PC-3 (cell line): ENCODE data around the gene ARMC3. TPM values are rescaled to one million over a fixed set of nuclear protein-coding genes. Genes with fewer than 3 reads are reported as not detected.

Experiments
- ATAC-seq: fragments of 200-7000 bp; cut with Tn5 transposase; 2 replicates; pipeline ENCODE4 v1.9.1; 2020; ENCODE audit warnings: mild to moderate bottlenecking, moderate library complexity
- BruUV-seq: library from RNA; stranded (reverse); fragments of 400-500 nt; replicated peaks from 2 replicates; lab custom pipeline; 2021; lab: Mats Ljungman, UMichigan
- CTCF ChIA-PET: fragments of 300-600 bp; sonication (Branson Sonifier 250); formaldehyde crosslinking; loops from one replicate; lab custom pipeline; 2022; ENCODE audit warnings: antibody characterized with exemption; lab: Charles Lee
- POLR2A ChIA-PET: fragments of 300-600 bp; sonication (Branson Sonifier 250); formaldehyde crosslinking; loops from one replicate; lab custom pipeline; 2022; ENCODE audit warnings: antibody characterized with exemption; ENCODE audit not compliant: unreplicated experiment; lab: Charles Lee
- DNase-seq: peaks from one replicate; pipeline ENCODE4 v3.0.0-alpha.2; 2015
- H2AFZ ChIP-seq: fragments of 300-600 bp; sonication (generic); 2 replicates; pipeline ENCODE4 v1.6.0; 2016; ENCODE audit warnings: antibody characterized with exemption, low read length
- H3F3A ChIP-seq: fragments of 300-600 bp; sonication (generic); one replicate; pipeline ENCODE4 v1.6.0; 2017; ENCODE audit warnings: antibody characterized with exemption, low read length, control low read depth, mild to moderate bottlenecking; ENCODE audit not compliant: unreplicated experiment
- H3K27ac ChIP-seq: fragments of 300-600 bp; sonication (generic); 2 replicates; pipeline ENCODE4 v1.5.1; 2016; ENCODE audit warnings: mild to moderate bottlenecking, low read length
- H3K27me3 ChIP-seq: fragments of 300-600 bp; sonication (generic); 2 replicates; pipeline ENCODE4 v1.6.1; 2016; ENCODE audit warnings: low read length, mixed read lengths
- H3K36me3 ChIP-seq: fragments of 300-600 bp; sonication (generic); 2 replicates; pipeline ENCODE4 v1.6.1; 2016; ENCODE audit warnings: low read depth, mixed run types, low read length, mixed read lengths
- H3K4me1 ChIP-seq: fragments of 300-600 bp; sonication (generic); 2 replicates; pipeline ENCODE4 v1.5.1; 2016; ENCODE audit warnings: low read length; ENCODE audit not compliant: insufficient read depth
- H3K4me2 ChIP-seq: fragments of 300-600 bp; sonication (generic); 2 replicates; pipeline ENCODE4 v1.6.0; 2016; ENCODE audit warnings: low read length
- H3K4me3 ChIP-seq: fragments of 300-600 bp; sonication (generic); 2 replicates; pipeline ENCODE4 v1.5.1; 2016; ENCODE audit warnings: mild to moderate bottlenecking, low read length, mixed read lengths
- H3K79me2 ChIP-seq: fragments of 300-600 bp; sonication (generic); 2 replicates; pipeline ENCODE4 v1.6.1; 2017; ENCODE audit warnings: low read length, mixed read lengths
- H3K9ac ChIP-seq: fragments of 300-600 bp; sonication (generic); 2 replicates; pipeline ENCODE4 v1.6.0; 2016; ENCODE audit warnings: mild to moderate bottlenecking, low read length
- H3K9me2 ChIP-seq: fragments of 300-600 bp; sonication (generic); replicated peaks from 2 replicates; pipeline ENCODE4 v1.6.1; 2016; ENCODE audit warnings: mixed run types, low read length, mixed read lengths
- H3K9me3 ChIP-seq: fragments of 300-600 bp; sonication (generic); 2 replicates; pipeline ENCODE4 v1.6.1; 2016; ENCODE audit warnings: low read length, mixed read lengths
- H4K20me1 ChIP-seq: fragments of 300-600 bp; sonication (generic); 2 replicates; pipeline ENCODE4 v1.6.1; 2016; ENCODE audit warnings: low read length, mixed read lengths
- EZH2 ChIP-seq: fragments of 300-600 bp; sonication (generic); IDR thresholded peaks from one replicate; pipeline ENCODE4 v1.6.1; 2017; ENCODE audit warnings: antibody characterized with exemption, mild to moderate bottlenecking, low read length; ENCODE audit not compliant: unreplicated experiment
- EZH2phosphoT487 ChIP-seq: fragments of 300-600 bp; sonication (generic); IDR thresholded peaks from 2 replicates; pipeline ENCODE4 v1.6.1; 2018; ENCODE audit warnings: mild to moderate bottlenecking, antibody characterized with exemption, low read length, borderline replicate concordance
- intact Hi-C: fragments of 100-400 bp; cut with micrococcal nuclease; formaldehyde crosslinking; loops from 2 replicates; pipeline ENCODE4 v1.9.0; 2023
- total RNA-seq: library from RNA; depleted of rRNA; stranded (reverse); fragments of >200 nt; gene quantifications from 2 replicates; pipeline ENCODE4 v1.2.3, GENCODE V29; 2014
- TF ChIP-seq, protein P1 (sequence below): fragments of 300-600 bp; sonication (generic); conservative IDR thresholded peaks from 2 replicates; pipeline ENCODE4 v1.5.1; 2017; ENCODE audit warnings: antibody characterized with exemption, low read depth, mild to moderate bottlenecking, low read length

Gene ARMC3
- total RNA-seq, 1 experiment from 2014 or later, result 0.18 TPM

DNA sequence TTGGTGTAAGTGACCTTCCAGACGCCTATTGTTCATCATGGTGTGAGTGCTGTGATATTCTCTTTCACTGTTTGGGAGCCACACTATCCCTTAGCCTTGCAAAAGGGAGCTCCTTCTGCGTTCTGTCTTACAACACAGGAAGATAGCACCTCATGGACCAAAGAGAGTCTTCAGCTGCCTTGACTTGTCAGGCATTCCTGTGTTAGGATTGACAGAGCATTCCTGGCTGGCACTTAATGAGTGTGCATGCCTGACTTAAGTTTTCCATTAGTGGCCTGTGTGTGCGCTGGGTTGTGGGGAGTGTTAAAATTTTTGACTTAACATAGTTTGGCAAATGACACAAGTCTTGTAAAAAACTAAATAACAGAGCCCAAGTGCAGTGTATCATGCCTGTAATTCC is 145.7 kb downstream of the ARMC3 start:
- TF ChIP-seq EZH2, result no peak
- no peak for TF ChIP-seq EZH2phosphoT487
- TF ChIP-seq, protein P1, sequence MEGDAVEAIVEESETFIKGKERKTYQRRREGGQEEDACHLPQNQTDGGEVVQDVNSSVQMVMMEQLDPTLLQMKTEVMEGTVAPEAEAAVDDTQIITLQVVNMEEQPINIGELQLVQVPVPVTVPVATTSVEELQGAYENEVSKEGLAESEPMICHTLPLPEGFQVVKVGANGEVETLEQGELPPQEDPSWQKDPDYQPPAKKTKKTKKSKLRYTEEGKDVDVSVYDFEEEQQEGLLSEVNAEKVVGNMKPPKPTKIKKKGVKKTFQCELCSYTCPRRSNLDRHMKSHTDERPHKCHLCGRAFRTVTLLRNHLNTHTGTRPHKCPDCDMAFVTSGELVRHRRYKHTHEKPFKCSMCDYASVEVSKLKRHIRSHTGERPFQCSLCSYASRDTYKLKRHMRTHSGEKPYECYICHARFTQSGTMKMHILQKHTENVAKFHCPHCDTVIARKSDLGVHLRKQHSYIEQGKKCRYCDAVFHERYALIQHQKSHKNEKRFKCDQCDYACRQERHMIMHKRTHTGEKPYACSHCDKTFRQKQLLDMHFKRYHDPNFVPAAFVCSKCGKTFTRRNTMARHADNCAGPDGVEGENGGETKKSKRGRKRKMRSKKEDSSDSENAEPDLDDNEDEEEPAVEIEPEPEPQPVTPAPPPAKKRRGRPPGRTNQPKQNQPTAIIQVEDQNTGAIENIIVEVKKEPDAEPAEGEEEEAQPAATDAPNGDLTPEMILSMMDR, result no peak
- intact Hi-C loops, result no loop called here
- Histone ChIP-seq H3K27ac (no peak overlapping the region), H3K36me3 (no peaks in the 10 kb centered on the region), H3K27me3 (no peaks in the 10 kb centered on the region), H3K9ac (no peak overlapping the region), H2AFZ (no peak overlapping the region), H3K9me3 (no peaks in the 10 kb centered on the region), H3K4me3 (no peak overlapping the region), H3K9me2 (no peaks in the 10 kb centered on the region), H3K79me2 (no peaks in the 10 kb centered on the region), H3K4me1 (no peaks in the 10 kb centered on the region), H3F3A (no peaks in the 10 kb centered on the region), H3K4me2 (no peak overlapping the region), H4K20me1 (no peaks in the 10 kb centered on the region)
- DNase-seq (no peak), ATAC-seq (no peak)
- BruUV-seq, result no TSS peak
- POLR2A ChIA-PET, result no interaction called here
- CTCF ChIA-PET, result no interaction called here

DNA sequence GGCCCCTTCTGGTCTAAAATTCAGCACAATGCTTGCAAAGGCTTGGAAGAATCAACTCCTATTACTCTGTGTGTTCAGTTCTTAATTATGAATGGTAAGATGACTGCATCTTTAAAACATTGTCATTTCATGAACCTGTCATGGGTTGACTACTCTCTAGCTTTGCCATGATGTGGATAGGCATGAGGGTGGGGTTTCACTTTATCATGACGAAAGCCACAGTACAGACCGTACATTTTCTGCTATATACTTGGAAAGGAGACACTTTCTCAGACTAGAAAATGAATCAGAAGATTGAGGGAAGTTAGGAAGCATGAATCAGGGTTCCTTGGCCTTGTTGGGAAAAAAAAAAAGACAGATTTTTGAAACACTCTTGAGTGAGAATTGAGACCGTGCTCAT is 147.8 kb downstream of the ARMC3 start:
- no peaks in the 10 kb centered on the region for H3K79me2 ChIP-seq
- ChIA-PET POLR2A (no interaction called here), CTCF (no interaction called here)
- H3K4me2 ChIP-seq, result no peak overlapping the region
- no peaks in the 10 kb centered on the region for H3K9me3 ChIP-seq
- no peaks in the 10 kb centered on the region for H3K36me3 ChIP-seq
- H2AFZ ChIP-seq, result no peak overlapping the region
- no peaks in the 10 kb centered on the region for H3F3A ChIP-seq
- no peaks in the 10 kb centered on the region for H3K27me3 ChIP-seq
- no peak overlapping the region for H3K27ac ChIP-seq
- no peaks in the 10 kb centered on the region for H4K20me1 ChIP-seq
- no peaks in the 10 kb centered on the region for H3K9me2 ChIP-seq
- no peak overlapping the region for H3K9ac ChIP-seq
- TF ChIP-seq EZH2phosphoT487 (no peak), EZH2 (no peak)
- TF ChIP-seq, protein P1, result no peak
- BruUV-seq, result no TSS peak
- intact Hi-C loops, result no loop called here
- H3K4me3 ChIP-seq, result no peak overlapping the region
- ATAC-seq (no peak), DNase-seq (no peak)
- H3K4me1 ChIP-seq, result no peaks in the 10 kb centered on the region

DNA sequence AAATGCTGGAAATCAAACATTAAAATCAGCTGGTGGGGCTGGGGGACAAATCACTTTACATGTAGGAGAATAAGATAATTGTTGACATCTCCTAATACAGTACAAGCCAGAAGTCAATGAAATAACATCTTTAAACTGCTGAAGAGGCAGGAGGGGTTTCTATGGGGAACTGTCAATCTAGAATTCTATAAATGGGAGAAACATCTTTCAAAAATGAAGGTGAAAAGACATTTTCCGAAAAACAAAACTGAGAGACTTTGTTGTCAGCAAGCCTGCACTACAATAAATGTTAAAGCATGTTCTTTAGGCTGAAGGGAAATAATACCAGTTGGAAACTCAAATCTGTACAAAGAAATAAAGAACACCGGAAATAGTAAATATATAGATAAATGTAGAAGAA is 150.3 kb downstream of the ARMC3 start:
- Histone ChIP-seq H3K36me3 (no peaks in the 10 kb centered on the region), H2AFZ (no peak overlapping the region), H3K9ac (no peak overlapping the region), H3K4me2 (no peak overlapping the region), H3K9me3 (no peaks in the 10 kb centered on the region), H3F3A (no peaks in the 10 kb centered on the region), H3K27ac (no peak overlapping the region), H3K9me2 (no peaks in the 10 kb centered on the region), H4K20me1 (no peaks in the 10 kb centered on the region), H3K4me3 (no peak overlapping the region), H3K79me2 (no peaks in the 10 kb centered on the region), H3K4me1 (peaks cover 10% of the 10 kb centered on the region), H3K27me3 (no peaks in the 10 kb centered on the region)
- ATAC-seq (no peak), DNase-seq (no peak)
- BruUV-seq, result no TSS peak
- intact Hi-C loops, result no loop called here
- CTCF ChIA-PET, result no interaction called here
- TF ChIP-seq EZH2phosphoT487 (no peak), EZH2 (no peak)
- TF ChIP-seq, protein P1, result no peak
- POLR2A ChIA-PET, result no interaction called here
